H9 (cell line): ENCODE measurements around the gene DEFB110. TPM values are rescaled to one million over a fixed set of nuclear protein-coding genes. Genes with fewer than 3 reads are reported as not detected.

Experiments
- DNase-seq: peaks from one replicate; pipeline ENCODE4 v3.0.0-alpha.2; 2017
- H2AFZ ChIP-seq: one replicate; pipeline ENCODE4 v1.6.1; 2013; ENCODE audit warnings: mild to moderate bottlenecking, low read length, control low read depth, moderate library complexity
- H2AK5ac ChIP-seq: 2 replicates; pipeline ENCODE4 v1.6.1; 2013; ENCODE audit warnings: low read length, control low read depth, mixed read lengths; ENCODE audit not compliant: insufficient read length
- H2BK120ac ChIP-seq: one replicate; pipeline ENCODE4 v1.6.1; 2013; ENCODE audit warnings: low read depth, mild to moderate bottlenecking, low read length, control low read depth, inconsistent platforms; ENCODE audit not compliant: poor library complexity, severe bottlenecking
- H2BK12ac ChIP-seq: 2 replicates; pipeline ENCODE4 v1.6.1; 2013; ENCODE audit warnings: low read length, control low read depth, mixed read lengths, low read depth; ENCODE audit not compliant: insufficient read length
- H2BK15ac ChIP-seq: 2 replicates; pipeline ENCODE4 v1.6.1; 2013; ENCODE audit warnings: low read depth, low read length, control low read depth
- H2BK20ac ChIP-seq: one replicate; pipeline ENCODE4 v1.6.1; 2013; ENCODE audit warnings: low read depth, mild to moderate bottlenecking, low read length, control low read depth, inconsistent platforms; ENCODE audit not compliant: poor library complexity, severe bottlenecking
- H2BK5ac ChIP-seq: 2 replicates; pipeline ENCODE4 v1.6.1; 2013; ENCODE audit warnings: low read length, control low read depth, mixed read lengths; ENCODE audit not compliant: insufficient read length
- H3K14ac ChIP-seq: 2 replicates; pipeline ENCODE4 v1.6.1; 2013; ENCODE audit warnings: low read length, control low read depth; ENCODE audit not compliant: insufficient read depth
- H3K18ac ChIP-seq: 2 replicates; pipeline ENCODE4 v1.6.1; 2013; ENCODE audit warnings: low read depth, mild to moderate bottlenecking, mixed read lengths, low read length, control low read depth; ENCODE audit not compliant: insufficient read length
- H3K23ac ChIP-seq: 2 replicates; pipeline ENCODE4 v1.6.1; 2013; ENCODE audit warnings: low read length, control low read depth, mixed read lengths, low read depth; ENCODE audit not compliant: insufficient read length
- H3K23me2 ChIP-seq: 2 replicates; pipeline ENCODE4 v1.6.1; 2013; ENCODE audit warnings: low read depth, mild to moderate bottlenecking, mixed read lengths, low read length, control low read depth; ENCODE audit not compliant: insufficient read length, poor library complexity, severe bottlenecking
- H3K27ac ChIP-seq: 2 replicates; pipeline ENCODE4 v1.5.1; 2013; ENCODE audit warnings: low read length, control low read depth, mixed read lengths, low read depth; ENCODE audit not compliant: insufficient read length
- H3K27me3 ChIP-seq: 2 replicates; pipeline ENCODE4 v1.6.1; 2013; ENCODE audit warnings: low read length, control low read depth, inconsistent platforms; ENCODE audit not compliant: insufficient read depth
- H3K4ac ChIP-seq: 2 replicates; pipeline ENCODE4 v1.6.1; 2013; ENCODE audit warnings: low read depth, mild to moderate bottlenecking, control low read depth, inconsistent platforms, low read length, moderate library complexity
- H3K4me1 ChIP-seq: 2 replicates; pipeline ENCODE4 v1.6.1; 2013; ENCODE audit warnings: low read length, control low read depth, inconsistent platforms; ENCODE audit not compliant: insufficient read depth
- H3K4me2 ChIP-seq: 2 replicates; pipeline ENCODE4 v1.6.1; 2013; ENCODE audit warnings: low read length, control low read depth, mixed read lengths; ENCODE audit not compliant: insufficient read length, insufficient read depth
- H3K56ac ChIP-seq: 2 replicates; pipeline ENCODE4 v1.6.1; 2013; ENCODE audit warnings: low read depth, mild to moderate bottlenecking, mixed read lengths, low read length, control low read depth; ENCODE audit not compliant: insufficient read length
- H3K79me1 ChIP-seq: 2 replicates; pipeline ENCODE4 v1.6.1; 2013; ENCODE audit warnings: low read depth, mild to moderate bottlenecking, moderate library complexity, low read length, control low read depth, inconsistent platforms; ENCODE audit not compliant: insufficient read depth, poor library complexity, severe bottlenecking
- H3K79me2 ChIP-seq: 2 replicates; pipeline ENCODE4 v1.6.1; 2013; ENCODE audit warnings: low read length, control low read depth, inconsistent platforms; ENCODE audit not compliant: insufficient read depth
- H3K9ac ChIP-seq: 2 replicates; pipeline ENCODE4 v1.6.1; 2013; ENCODE audit warnings: low read length, control low read depth, mixed read lengths; ENCODE audit not compliant: insufficient read length; ENCODE audit errors: extremely low read depth
- H3K9me3 ChIP-seq: one replicate; pipeline ENCODE4 v1.6.1; 2013; ENCODE audit warnings: low read depth, low read length, inconsistent platforms; ENCODE audit not compliant: control insufficient read depth
- H3T11ph ChIP-seq: one replicate; pipeline ENCODE4 v1.6.1; 2013; ENCODE audit warnings: mild to moderate bottlenecking, low read length, control low read depth, inconsistent platforms
- H4K20me1 ChIP-seq: one replicate; pipeline ENCODE4 v1.6.1; 2013; ENCODE audit not compliant: control insufficient read depth, insufficient read length, insufficient read depth
- H4K5ac ChIP-seq: 2 replicates; pipeline ENCODE4 v1.6.1; 2013; ENCODE audit warnings: low read depth, mild to moderate bottlenecking, mixed read lengths, low read length, control low read depth; ENCODE audit not compliant: insufficient read length
- H4K8ac ChIP-seq: replicated peaks from 2 replicates; pipeline ENCODE4 v1.6.1; 2013; ENCODE audit warnings: low read length, control low read depth, mixed read lengths, low read depth; ENCODE audit not compliant: insufficient read length
- H4K91ac ChIP-seq: 2 replicates; pipeline ENCODE4 v1.6.1; 2013; ENCODE audit warnings: low read depth, mild to moderate bottlenecking, moderate library complexity, mixed read lengths, low read length, control low read depth; ENCODE audit not compliant: insufficient read length
- H3K27ac Mint-ChIP-seq, 3 experiments: 2 replicates in 2 of 3; 3 replicates in 1 of 3; pipeline ENCODE4 v1.8.0; 2020 to 2021; ENCODE audit warnings: mixed read lengths in 3 of 3, mild to moderate bottlenecking in 1 of 3, moderate library complexity in 1 of 3
- H3K27me3 Mint-ChIP-seq: 2 replicates; pipeline ENCODE4 v1.8.0; 2021; ENCODE audit warnings: low read depth, mild to moderate bottlenecking, moderate library complexity, mixed read lengths
- H3K36me3 Mint-ChIP-seq, 3 experiments: 2 replicates in 2 of 3; 3 replicates in 1 of 3; pipeline ENCODE4 v1.8.0; 2020 to 2021; ENCODE audit warnings: low read depth in 3 of 3, mixed read lengths in 3 of 3; ENCODE audit not compliant: insufficient read depth in 1 of 3
- H3K4me1 Mint-ChIP-seq, 2 experiments: 2 replicates each; pipeline ENCODE4 v1.8.0; 2020; ENCODE audit warnings: mixed read lengths in 2 of 2
- H3K4me3 Mint-ChIP-seq, 2 experiments: 2 replicates in 1 of 2; 3 replicates in 1 of 2; pipeline ENCODE4 v1.8.0; 2020 to 2021; ENCODE audit warnings: mild to moderate bottlenecking in 2 of 2, mixed read lengths in 2 of 2, moderate library complexity in 1 of 2
- H3K9me3 Mint-ChIP-seq, 2 experiments: 2 replicates in 1 of 2; 3 replicates in 1 of 2; pipeline ENCODE4 v1.8.0; 2020; ENCODE audit warnings: mild to moderate bottlenecking in 2 of 2, mixed read lengths in 2 of 2, moderate library complexity in 1 of 2
- CTCF ChIP-seq: fragments of 200-600 bp; sonication (generic); conservative IDR thresholded peaks from 3 replicates; pipeline ENCODE4 v1.8.0; 2021; ENCODE audit warnings: antibody characterized with exemption, mild to moderate bottlenecking
- WGBS: extraction: QIAGEN DNeasy Blood & Tissue Kit; methylation state at CpG from one replicate; pipeline ENCODE4 v1.1.7; 2013; ENCODE audit warnings: missing lambda C conversion rate, low lambda C conversion rate, mixed read lengths; ENCODE audit not compliant: insufficient read length; ENCODE audit errors: extremely low coverage; 5-methylcytosine and 5-hydroxymethylcytosine counted together
- total RNA-seq: library from RNA; stranded (reverse); gene quantifications from 2 replicates; pipeline ENCODE4 v1.2.1, GENCODE V29; 2021

DEFB110 gene
- total RNA-seq, 1 experiment from 2014 or later, result not detected

GRCh38 chr6:50025258-50025657 is 3.5 kb upstream of the DEFB110 start:
- no peaks in the 10 kb centered on the region; the same call in 1 of the 2 replicates for H3K79me2 ChIP-seq
- no peaks in the 10 kb centered on the region for H3K79me1 ChIP-seq
- no peak for TF ChIP-seq CTCF
- no peak overlapping the region for H2AK5ac ChIP-seq
- H2BK5ac ChIP-seq, result no peak overlapping the region
- no peak overlapping the region for H3K9ac ChIP-seq
- no peaks in the 10 kb centered on the region for H3K23me2 ChIP-seq
- no peak overlapping the region for H2AFZ ChIP-seq
- no peak overlapping the region for H3K23ac ChIP-seq
- no peaks in the 10 kb centered on the region for H3K4me1 Mint-ChIP-seq
- H2BK15ac ChIP-seq, result no peak overlapping the region
- peak overlapping the region in 1 of 3 experiments; percentile 23; a peak in 2 of 7 replicates for H3K27ac Mint-ChIP-seq
- no peak overlapping the region for H3K18ac ChIP-seq
- H3K4me3 Mint-ChIP-seq, result no peak overlapping the region
- WGBS, result no CpG with 5 or more reads among the region's 4 CpGs
- H3K36me3 Mint-ChIP-seq, result peaks cover 0 to 3% (median 0%) of the 10 kb centered on the region in 3 experiments; a peak in 1 of 7 replicates
- no peak overlapping the region for H3K4ac ChIP-seq
- DNase-seq, result no peak
- no peak overlapping the region for H3K27ac ChIP-seq
- no peak overlapping the region for H3K56ac ChIP-seq
- no peak overlapping the region for H2BK20ac ChIP-seq
- H3K27me3 ChIP-seq, result no peaks in the 10 kb centered on the region
- no peaks in the 10 kb centered on the region for H3K4me1 ChIP-seq
- H4K5ac ChIP-seq, result no peak overlapping the region
- H3K14ac ChIP-seq, result no peak overlapping the region
- H4K8ac ChIP-seq, result no peak overlapping the region
- H2BK12ac ChIP-seq, result no peak overlapping the region
- H4K20me1 ChIP-seq, result no peaks in the 10 kb centered on the region
- H2BK120ac ChIP-seq, result no peak overlapping the region
- H3K9me3 ChIP-seq, result no peaks in the 10 kb centered on the region
- 0 out of 5 replicates have a peak, but pooled peaks cover 0 to 2% of the 10 kb centered on the region in 2 experiments for H3K9me3 Mint-ChIP-seq
- H3K27me3 Mint-ChIP-seq, result no peaks in the 10 kb centered on the region; the same call in 1 of the 2 replicates
- no peak overlapping the region for H3K4me2 ChIP-seq
- H3T11ph ChIP-seq, result no peak overlapping the region
- H4K91ac ChIP-seq, result no peak overlapping the region
